GM18499 (cell line): Measurements from ENCODE around the gene COL6A5.

Experiments
- ATAC-seq: cut with Tn5 transposase; IDR thresholded peaks from one replicate; pipeline ENCODE4 v1.9.1; 2021; ENCODE audit warnings: moderate number of reproducible peaks; ENCODE audit not compliant: insufficient read depth, unreplicated experiment

The COL6A5 gene

GRCh38 chr3:130509008-130509407 is 163.5 kb downstream of the COL6A5 start:
- ATAC-seq = no peak

- no peak for ATAC-seq
Observed at GRCh38 chr3:130514681-130515080, 169.2 kb downstream of the COL6A5 start.

GRCh38 chr3:130515755-130516154 is 170.3 kb downstream of the COL6A5 start:
- no peak for ATAC-seq

- ATAC-seq = no peak
Observed at GRCh38 chr3:130516645-130517512, 171.4 kb downstream of the COL6A5 start, which contains the start of gene COL6A6. TSS of gene COL6A6 (plus strand) at chr3:130517177. CDS start at chr3:130560365, 43,188 bp downstream.

GRCh38 chr3:130517602-130518001 is 172.1 kb downstream of the COL6A5 start:
- ATAC-seq = no peak

GRCh38 chr3:130519754-130520153 is 174.3 kb downstream of the COL6A5 start:
- no peak for ATAC-seq

GRCh38 chr3:130522399-130522798 is 176.9 kb downstream of the COL6A5 start:
- ATAC-seq = no peak

- no peak for ATAC-seq
Observed at GRCh38 chr3:130527426-130527825, 182.0 kb downstream of the COL6A5 start.

GRCh38 chr3:130528120-130528519 is 182.6 kb downstream of the COL6A5 start:
- ATAC-seq = no peak

GRCh38 chr3:130529486-130530215 is 184.2 kb downstream of the COL6A5 start:
- no peak for ATAC-seq

- ATAC-seq = no peak
Observed at GRCh38 chr3:130533247-130533646, 187.8 kb downstream of the COL6A5 start.
